Suppressor macrophage (primary cell): ENCODE data around the gene ZC3H13.
"Not testable (repeated sequence)": the region's sequence is repeated elsewhere in the genome, so short reads cannot be mapped to it uniquely, and the experiment has no call there.

Experiments
- DNase-seq, 4 experiments: peaks; one replicate each; pipeline ENCODE4 v3.0.0-alpha.2; 2020 to 2022

Gene ZC3H13

GRCh38 chr13:46008631-46009030 lies 43.9 kb downstream of the ZC3H13 start:
- DNase-seq, result no peak

- no peak for DNase-seq
Observed at GRCh38 chr13:46006688-46007452, 45.7 kb downstream of the ZC3H13 start.

GRCh38 chr13:46004491-46004890 lies 48.1 kb downstream of the ZC3H13 start:
- DNase-seq, result no peak

GRCh38 chr13:45996631-45997030 lies 55.9 kb downstream of the ZC3H13 start:
- no peak for DNase-seq

GRCh38 chr13:45995245-45995644 lies 57.3 kb downstream of the ZC3H13 start:
- DNase-seq, result no peak

GRCh38 chr13:45994752-45995151 lies 57.8 kb downstream of the ZC3H13 start:
- no peak for DNase-seq

GRCh38 chr13:45989607-45990006 lies 62.9 kb downstream of the ZC3H13 start:
- no peak for DNase-seq

GRCh38 chr13:45981127-45981526 lies 71.4 kb downstream of the ZC3H13 start:
- DNase-seq, result not testable (repeated sequence)

- DNase-seq, result no peak
Observed at GRCh38 chr13:45975337-45975736, 77.2 kb downstream of the ZC3H13 start.

GRCh38 chr13:45974500-45974899 lies 78.0 kb downstream of the ZC3H13 start:
- DNase-seq, result no peak

- DNase-seq, result no peak
Observed at GRCh38 chr13:45967589-45967988, 85.0 kb downstream of the ZC3H13 start.

GRCh38 chr13:45966715-45967114 lies 85.8 kb downstream of the ZC3H13 start:
- no peak for DNase-seq

- no peak for DNase-seq
Observed at GRCh38 chr13:45961468-45961867, 91.1 kb downstream of the ZC3H13 start.

GRCh38 chr13:45954836-45955800 lies 97.4 kb downstream of the ZC3H13 start:
- peak in 2 of 4 experiments; percentile 57 to 69 for DNase-seq

GRCh38 chr13:45953082-45953481 lies 99.5 kb downstream of the ZC3H13 start:
- DNase-seq, result no peak

- DNase-seq, result peak in 3 of 4 experiments; percentile 21 to 58 (median 28)
Observed at GRCh38 chr13:45951724-45952123, 100.8 kb downstream of the ZC3H13 start.

GRCh38 chr13:45951166-45951565 lies 101.4 kb downstream of the ZC3H13 start:
- DNase-seq, result peak in 2 of 4 experiments; percentile 47 to 55

- DNase-seq, result peak; percentile 82 to 96 (median 86)
Observed at GRCh38 chr13:45950386-45951000, 102.1 kb downstream of the ZC3H13 start.

GRCh38 chr13:45949161-45949560 lies 103.4 kb downstream of the ZC3H13 start:
- DNase-seq, result no peak

GRCh38 chr13:45943965-45944364 lies 108.6 kb downstream of the ZC3H13 start:
- DNase-seq, result peak in 3 of 4 experiments; percentile 19 to 56 (median 53)

- no peak for DNase-seq
Observed at GRCh38 chr13:45943120-45943519, 109.4 kb downstream of the ZC3H13 start.

- DNase-seq, result no peak
Observed at GRCh38 chr13:45941261-45941660, 111.3 kb downstream of the ZC3H13 start.

GRCh38 chr13:45940061-45940460 lies 112.5 kb downstream of the ZC3H13 start:
- DNase-seq, result peak in 2 of 4 experiments; percentile 57 to 65
